Immature natural killer cell (primary cell): ENCODE results near the gene PTPRE. TPM values are rescaled to one million over a fixed set of nuclear protein-coding genes. Genes with fewer than 3 reads are reported as not detected.

Source experiments
- DNase-seq, 3 donors: peaks; one replicate each; pipeline ENCODE4 v3.0.0; 2022; ENCODE audit warnings: mixed read lengths in 1 of 3
- H3K27ac Mint-ChIP-seq, 6 donors: one replicate each; pipeline ENCODE4 v1.8.0; 2020; ENCODE audit warnings: mixed read lengths in 6 of 6, mild to moderate bottlenecking in 5 of 6, inconsistent platforms in 4 of 6, moderate library complexity in 3 of 6
- H3K27me3 Mint-ChIP-seq, 3 donors: one replicate each; pipeline ENCODE4 v1.8.0; 2020 to 2021; ENCODE audit warnings: low read depth in 3 of 3, mild to moderate bottlenecking in 3 of 3, mixed read lengths in 3 of 3, moderate library complexity in 3 of 3, inconsistent platforms in 1 of 3
- H3K36me3 Mint-ChIP-seq, 3 donors: one replicate each; pipeline ENCODE4 v1.8.0; 2020; ENCODE audit warnings: mixed read lengths in 3 of 3, inconsistent platforms in 2 of 3, mild to moderate bottlenecking in 2 of 3
- H3K4me1 Mint-ChIP-seq, 2 donors: one replicate each; pipeline ENCODE4 v1.8.0; 2020; ENCODE audit warnings: inconsistent platforms in 2 of 2, mild to moderate bottlenecking in 2 of 2, mixed read lengths in 2 of 2, moderate library complexity in 1 of 2
- H3K4me3 Mint-ChIP-seq, 5 donors: one replicate each; pipeline ENCODE4 v1.8.0; 2020; ENCODE audit warnings: mild to moderate bottlenecking in 5 of 5, mixed read lengths in 5 of 5, inconsistent platforms in 3 of 5, moderate library complexity in 3 of 5
- H3K9me3 Mint-ChIP-seq, 6 donors: one replicate each; pipeline ENCODE4 v1.8.0; 2020; ENCODE audit warnings: mild to moderate bottlenecking in 6 of 6, mixed read lengths in 6 of 6, inconsistent platforms in 4 of 6, moderate library complexity in 3 of 6
- polyA plus RNA-seq, 3 donors: library from polyadenylated mRNA; unstranded; fragments of 300-500 nt; fragmentation: Illumina TruSeq; gene quantifications; one replicate each; pipeline ENCODE4 v1.2.3, GENCODE V29; 2021

The PTPRE gene
- polyA plus RNA-seq, 3 donors from 2014 or later = 35.7 to 73.1 (median 40.3) TPM

GRCh38 chr10:127907411-127908105 is 655 bp downstream of the PTPRE start:
- Mint-ChIP-seq H3K9me3 (no peaks in the 10 kb centered on the region), H3K27me3 (peaks cover 2 to 15% (median 6%) of the 10 kb centered on the region in 3 donors), H3K27ac (no peak overlapping the region), H3K4me3 (peak overlapping the region in 3 of 5 donors; percentile 31 to 52 (median 34)), H3K36me3 (no peaks in the 10 kb centered on the region), H3K4me1 (no peaks in the 10 kb centered on the region)
- DNase-seq = no peak

- Mint-ChIP-seq H3K27me3 (peaks cover 2 to 12% (median 6%) of the 10 kb centered on the region in 3 donors), H3K4me3 (peak overlapping the region in 4 of 5 donors; percentile 15 to 52 (median 38)), H3K27ac (no peak overlapping the region), H3K9me3 (no peaks in the 10 kb centered on the region), H3K36me3 (no peaks in the 10 kb centered on the region), H3K4me1 (no peaks in the 10 kb centered on the region)
- DNase-seq = no peak
Observed at GRCh38 chr10:127908106-127908958, 1.4 kb downstream of the PTPRE start.

- peaks cover 2 to 9% (median 6%) of the 10 kb centered on the region in 3 donors for H3K27me3 Mint-ChIP-seq
- no peaks in the 10 kb centered on the region for H3K4me1 Mint-ChIP-seq
- H3K36me3 Mint-ChIP-seq = no peaks in the 10 kb centered on the region
- peak overlapping the region in 1 of 5 donors; percentile 42 for H3K4me3 Mint-ChIP-seq
- DNase-seq = no peak
- no peaks in the 10 kb centered on the region for H3K9me3 Mint-ChIP-seq
- no peak overlapping the region for H3K27ac Mint-ChIP-seq
Observed at GRCh38 chr10:127908959-127909267, 2.0 kb downstream of the PTPRE start.

- Mint-ChIP-seq H3K4me1 (no peaks in the 10 kb centered on the region), H3K4me3 (no peak overlapping the region), H3K27ac (no peak overlapping the region), H3K36me3 (no peaks in the 10 kb centered on the region), H3K9me3 (no peaks in the 10 kb centered on the region), H3K27me3 (peaks cover 2 to 9% (median 6%) of the 10 kb centered on the region in 3 donors)
- no peak for DNase-seq
Observed at GRCh38 chr10:127909716-127910463, 3.0 kb downstream of the PTPRE start.

GRCh38 chr10:127910464-127910770 is 3.5 kb downstream of the PTPRE start:
- DNase-seq = no peak
- H3K4me3 Mint-ChIP-seq = no peak overlapping the region
- no peak overlapping the region for H3K27ac Mint-ChIP-seq
- no peaks in the 10 kb centered on the region for H3K9me3 Mint-ChIP-seq
- peaks cover 2 to 7% (median 6%) of the 10 kb centered on the region in 3 donors for H3K27me3 Mint-ChIP-seq
- H3K36me3 Mint-ChIP-seq = no peaks in the 10 kb centered on the region
- H3K4me1 Mint-ChIP-seq = no peaks in the 10 kb centered on the region

GRCh38 chr10:127911218-127911866 is 4.4 kb downstream of the PTPRE start:
- H3K27ac Mint-ChIP-seq = no peak overlapping the region
- DNase-seq = no peak
- H3K27me3 Mint-ChIP-seq = peaks cover 0 to 7% (median 6%) of the 10 kb centered on the region in 3 donors
- no peaks in the 10 kb centered on the region for H3K4me1 Mint-ChIP-seq
- peaks cover 0 to 1% (median 0%) of the 10 kb centered on the region in 6 donors for H3K9me3 Mint-ChIP-seq
- H3K4me3 Mint-ChIP-seq = no peak overlapping the region
- H3K36me3 Mint-ChIP-seq = no peaks in the 10 kb centered on the region

- Mint-ChIP-seq H3K4me1 (no peaks in the 10 kb centered on the region), H3K27ac (no peak overlapping the region), H3K36me3 (no peaks in the 10 kb centered on the region), H3K27me3 (peaks cover 0 to 7% (median 6%) of the 10 kb centered on the region in 3 donors), H3K4me3 (no peak overlapping the region), H3K9me3 (peaks cover 0 to 1% (median 0%) of the 10 kb centered on the region in 6 donors)
- DNase-seq = no peak
Observed at GRCh38 chr10:127911867-127912257, 5.0 kb downstream of the PTPRE start.

- Mint-ChIP-seq H3K4me3 (no peak overlapping the region), H3K36me3 (no peaks in the 10 kb centered on the region), H3K27ac (no peak overlapping the region), H3K27me3 (peaks cover 0 to 7% (median 6%) of the 10 kb centered on the region in 3 donors), H3K9me3 (peaks cover 0 to 1% (median 0%) of the 10 kb centered on the region in 6 donors), H3K4me1 (no peaks in the 10 kb centered on the region)
- DNase-seq = no peak
Observed at GRCh38 chr10:127912607-127913367, 5.9 kb downstream of the PTPRE start.

- no peak overlapping the region for H3K27ac Mint-ChIP-seq
- H3K36me3 Mint-ChIP-seq = no peaks in the 10 kb centered on the region
- no peak overlapping the region for H3K4me3 Mint-ChIP-seq
- DNase-seq = no peak
- peaks cover 0 to 7% (median 3%) of the 10 kb centered on the region in 3 donors for H3K27me3 Mint-ChIP-seq
- H3K4me1 Mint-ChIP-seq = no peaks in the 10 kb centered on the region
- peaks cover 0 to 1% (median 0%) of the 10 kb centered on the region in 6 donors for H3K9me3 Mint-ChIP-seq
Observed at GRCh38 chr10:127913368-127913759, 6.5 kb downstream of the PTPRE start.

- no peak overlapping the region for H3K27ac Mint-ChIP-seq
- no peak overlapping the region for H3K4me3 Mint-ChIP-seq
- peaks cover 4 to 11% of the 10 kb centered on the region in 2 donors for H3K4me1 Mint-ChIP-seq
- no peak for DNase-seq
- H3K9me3 Mint-ChIP-seq = peaks cover 0 to 1% (median 0%) of the 10 kb centered on the region in 6 donors
- peaks cover 0 to 3% (median 0%) of the 10 kb centered on the region in 3 donors for H3K27me3 Mint-ChIP-seq
- no peaks in the 10 kb centered on the region for H3K36me3 Mint-ChIP-seq
Observed at GRCh38 chr10:127915324-127915723, 8.4 kb downstream of the PTPRE start.

- no peak for DNase-seq
- Mint-ChIP-seq H3K4me1 (peaks cover 4 to 11% of the 10 kb centered on the region in 2 donors), H3K4me3 (no peak overlapping the region), H3K36me3 (no peaks in the 10 kb centered on the region), H3K27ac (no peak overlapping the region), H3K27me3 (no peaks in the 10 kb centered on the region), H3K9me3 (peaks cover 0 to 1% (median 0%) of the 10 kb centered on the region in 6 donors)
Observed at GRCh38 chr10:127916826-127917225, 9.9 kb downstream of the PTPRE start.

GRCh38 chr10:127918572-127918971 is 11.7 kb downstream of the PTPRE start:
- H3K4me1 Mint-ChIP-seq = peaks cover 4 to 11% of the 10 kb centered on the region in 2 donors
- no peaks in the 10 kb centered on the region for H3K36me3 Mint-ChIP-seq
- no peak overlapping the region for H3K4me3 Mint-ChIP-seq
- peaks cover 0 to 1% (median 0%) of the 10 kb centered on the region in 6 donors for H3K9me3 Mint-ChIP-seq
- no peak for DNase-seq
- peak overlapping the region in 1 of 6 donors; percentile 56 for H3K27ac Mint-ChIP-seq
- H3K27me3 Mint-ChIP-seq = peaks cover 0 to 1% (median 0%) of the 10 kb centered on the region in 3 donors
